Measurements from ENCODE around the gene LSP1. TPM values are rescaled to one million over a fixed set of nuclear protein-coding genes. Genes with fewer than 3 reads are reported as not detected.

Gene LSP1
- total RNA-seq, 1 experiment from 2014 or later, result not detected

DNA sequence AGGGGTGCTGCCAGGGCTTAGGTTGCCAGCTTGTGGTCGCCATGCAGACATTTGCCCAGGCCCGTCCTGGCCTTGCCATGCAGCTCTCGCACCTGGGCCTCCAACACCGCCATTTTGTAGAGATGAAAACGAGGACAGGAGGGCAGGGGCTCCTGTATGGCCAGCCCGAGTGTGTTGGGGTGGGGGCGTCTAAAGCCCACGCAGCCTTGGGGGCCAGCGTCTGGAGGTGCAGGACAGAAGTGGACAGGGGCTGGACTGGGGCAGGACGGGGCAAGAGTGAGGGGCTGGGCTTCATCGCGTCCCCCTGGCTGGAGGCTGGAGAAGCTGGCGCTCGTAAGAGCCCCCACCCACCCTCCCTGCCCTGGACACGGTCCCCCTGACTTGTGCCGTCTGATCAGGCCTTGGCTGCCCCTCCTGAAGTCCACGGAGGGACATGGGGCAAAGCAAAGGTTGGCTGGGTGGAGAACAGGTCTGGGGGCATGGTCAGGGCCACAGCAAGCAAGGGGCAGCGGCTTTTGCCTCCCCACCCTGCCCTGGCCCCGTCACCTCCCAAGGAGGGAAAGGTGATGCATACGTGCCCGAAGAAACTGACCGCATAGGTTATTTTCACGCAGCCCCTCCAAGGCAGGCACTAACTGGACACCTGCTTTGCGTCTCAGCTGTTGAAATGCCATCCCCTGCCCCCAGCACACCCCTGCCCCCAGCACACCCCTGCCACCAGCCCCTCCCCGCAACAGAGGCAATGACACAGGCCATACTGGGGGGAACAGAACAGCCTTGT, 67.4 kb downstream of the LSP1 start:
- H3K27me3 ChIP-seq (replicated peaks; ENCODE audit: insufficient read depth, low read depth, low read length, poor library complexity), result no peaks in the 10 kb centered on the region
- no peak overlapping the region for H3K4me3 ChIP-seq (ENCODE audit: low read depth, low read length, poor library complexity, severe bottlenecking)
- CTCF ChIA-PET, result no interaction called here
- POLR2A ChIA-PET (ENCODE audit: low non-redundant PET), result no interaction called here
- H3K27ac ChIP-seq (ENCODE audit: low read depth, low read length, poor library complexity, severe bottlenecking), result no peak overlapping the region
- no peak for TF ChIP-seq EZH2 (IDR thresholded peaks at IDR 0.05; ENCODE audit: borderline replicate concordance, low read depth, low read length, poor library complexity, severe bottlenecking)
- TF ChIP-seq, protein P1, sequence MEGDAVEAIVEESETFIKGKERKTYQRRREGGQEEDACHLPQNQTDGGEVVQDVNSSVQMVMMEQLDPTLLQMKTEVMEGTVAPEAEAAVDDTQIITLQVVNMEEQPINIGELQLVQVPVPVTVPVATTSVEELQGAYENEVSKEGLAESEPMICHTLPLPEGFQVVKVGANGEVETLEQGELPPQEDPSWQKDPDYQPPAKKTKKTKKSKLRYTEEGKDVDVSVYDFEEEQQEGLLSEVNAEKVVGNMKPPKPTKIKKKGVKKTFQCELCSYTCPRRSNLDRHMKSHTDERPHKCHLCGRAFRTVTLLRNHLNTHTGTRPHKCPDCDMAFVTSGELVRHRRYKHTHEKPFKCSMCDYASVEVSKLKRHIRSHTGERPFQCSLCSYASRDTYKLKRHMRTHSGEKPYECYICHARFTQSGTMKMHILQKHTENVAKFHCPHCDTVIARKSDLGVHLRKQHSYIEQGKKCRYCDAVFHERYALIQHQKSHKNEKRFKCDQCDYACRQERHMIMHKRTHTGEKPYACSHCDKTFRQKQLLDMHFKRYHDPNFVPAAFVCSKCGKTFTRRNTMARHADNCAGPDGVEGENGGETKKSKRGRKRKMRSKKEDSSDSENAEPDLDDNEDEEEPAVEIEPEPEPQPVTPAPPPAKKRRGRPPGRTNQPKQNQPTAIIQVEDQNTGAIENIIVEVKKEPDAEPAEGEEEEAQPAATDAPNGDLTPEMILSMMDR (conservative IDR thresholded peaks at IDR 0.05; ENCODE audit: low read depth, low read length), result no peak
- no peaks in the 10 kb centered on the region for H3K36me3 ChIP-seq (ENCODE audit: insufficient read depth, low read length, poor library complexity, severe bottlenecking)
- DNase-seq (ENCODE audit: low spot score), result no peak
- no peaks in the 10 kb centered on the region for H3K4me1 ChIP-seq (ENCODE audit: insufficient read depth, low read length, poor library complexity, severe bottlenecking)
- intact Hi-C loops (cut with micrococcal nuclease; ENCODE audit: unreplicated experiment), result loop anchor here (5.0 kb wide), 1 partner anchor 38 kb away; no protein-coding TSS in a partner anchor
- no TSS peak for BruUV-seq (replicated peaks)
- H3K9me3 ChIP-seq (ENCODE audit: low read depth, low read length, poor library complexity, severe bottlenecking), result no peaks in the 10 kb centered on the region

DNA sequence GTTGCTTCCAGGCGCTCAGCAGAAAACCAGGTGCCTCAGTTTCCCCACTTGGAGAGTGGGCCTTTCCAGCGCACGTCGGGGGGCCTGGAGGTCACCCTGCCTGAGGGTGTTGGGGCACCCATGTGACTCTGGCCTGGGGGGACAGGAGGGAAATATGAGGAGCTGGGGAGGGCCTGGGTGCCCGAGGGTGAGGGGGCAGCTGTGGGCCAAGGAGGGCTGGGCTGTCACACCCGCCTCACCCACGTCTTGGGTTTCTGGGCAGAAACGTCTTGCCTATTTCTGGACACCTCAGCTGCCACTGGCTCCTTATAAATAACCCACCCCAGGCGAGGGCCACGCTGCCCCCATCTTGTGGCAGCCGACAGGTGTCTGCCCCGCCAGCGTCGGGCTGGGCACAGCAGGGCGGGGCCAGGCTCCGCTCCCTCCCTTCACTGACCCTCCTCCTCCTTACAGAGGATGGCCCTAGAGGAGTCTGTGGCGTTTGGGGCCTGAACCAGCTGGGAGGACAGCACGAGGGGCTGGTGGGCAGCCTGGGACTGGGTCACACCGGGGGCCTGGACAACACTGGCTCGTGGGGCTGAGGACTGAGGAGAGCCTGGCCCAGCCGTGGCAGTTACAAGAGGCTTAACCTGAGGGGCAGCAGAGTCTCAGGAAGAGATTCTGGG, 68.2 kb downstream of the LSP1 start:
- intact Hi-C loops (cut with micrococcal nuclease; ENCODE audit: unreplicated experiment), result loop anchor here (5.0 kb wide), 1 partner anchor 39 kb away; no protein-coding TSS in a partner anchor
- TF ChIP-seq, protein P1 (conservative IDR thresholded peaks at IDR 0.05; ENCODE audit: low read depth, low read length), result no peak
- TF ChIP-seq EZH2 (IDR thresholded peaks at IDR 0.05; ENCODE audit: borderline replicate concordance, low read depth, low read length, poor library complexity, severe bottlenecking), result no peak
- no peak overlapping the region for H3K4me3 ChIP-seq (ENCODE audit: low read depth, low read length, poor library complexity, severe bottlenecking)
- H3K4me1 ChIP-seq (ENCODE audit: insufficient read depth, low read length, poor library complexity, severe bottlenecking), result no peaks in the 10 kb centered on the region
- H3K9me3 ChIP-seq (ENCODE audit: low read depth, low read length, poor library complexity, severe bottlenecking), result no peaks in the 10 kb centered on the region
- no peaks in the 10 kb centered on the region for H3K27me3 ChIP-seq (replicated peaks; ENCODE audit: insufficient read depth, low read depth, low read length, poor library complexity)
- POLR2A ChIA-PET (ENCODE audit: low non-redundant PET), result no interaction called here
- CTCF ChIA-PET, result interaction anchor here (1.2 kb wide), 1 partner anchor 39 kb away, joined by 4 read pairs; no protein-coding TSS in a partner anchor
- H3K36me3 ChIP-seq (ENCODE audit: insufficient read depth, low read length, poor library complexity, severe bottlenecking), result no peaks in the 10 kb centered on the region
- H3K27ac ChIP-seq (ENCODE audit: low read depth, low read length, poor library complexity, severe bottlenecking), result no peak overlapping the region
- no TSS peak for BruUV-seq (replicated peaks)
- no peak for DNase-seq (ENCODE audit: low spot score)

DNA sequence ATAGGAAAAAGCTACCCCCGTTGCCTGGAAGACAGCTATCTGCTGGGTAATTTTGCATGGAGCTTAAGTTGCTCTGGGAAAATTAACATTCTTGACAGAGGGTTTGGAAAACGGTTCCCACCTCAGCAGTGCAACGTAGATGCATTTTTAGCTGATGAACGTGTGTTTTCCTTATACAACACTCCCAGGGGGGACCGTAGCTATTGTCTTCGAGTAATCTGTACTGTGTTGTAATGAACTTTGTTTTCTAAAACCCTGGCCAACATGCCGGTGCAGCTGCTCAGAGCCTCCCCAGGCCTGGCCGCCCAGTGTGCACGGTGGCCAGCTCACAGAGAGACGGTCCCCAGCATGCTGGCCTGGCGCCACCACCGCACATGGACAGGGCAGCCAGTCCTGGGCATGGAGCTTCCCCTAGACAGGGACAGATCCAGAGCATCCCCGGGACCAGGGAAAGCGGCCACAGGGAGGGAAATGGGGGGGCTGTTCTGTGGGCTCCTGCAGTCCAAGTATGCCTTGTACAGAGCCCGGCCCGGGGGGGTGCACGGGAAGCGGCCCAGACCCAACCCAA, 68.8 kb downstream of the LSP1 start:
- intact Hi-C loops (cut with micrococcal nuclease; ENCODE audit: unreplicated experiment), result loop anchor here (5.0 kb wide), 1 partner anchor 39 kb away; no protein-coding TSS in a partner anchor
- POLR2A ChIA-PET (ENCODE audit: low non-redundant PET), result no interaction called here

More for the DNA sequence above, 68.8 kb downstream of the LSP1 start:
- Histone ChIP-seq H3K27me3 (replicated peaks; ENCODE audit: insufficient read depth, low read depth, low read length, poor library complexity) (no peaks in the 10 kb centered on the region), H3K27ac (ENCODE audit: low read depth, low read length, poor library complexity, severe bottlenecking) (no peak overlapping the region), H3K9me3 (ENCODE audit: low read depth, low read length, poor library complexity, severe bottlenecking) (no peaks in the 10 kb centered on the region), H3K4me1 (ENCODE audit: insufficient read depth, low read length, poor library complexity, severe bottlenecking) (no peaks in the 10 kb centered on the region), H3K36me3 (ENCODE audit: insufficient read depth, low read length, poor library complexity, severe bottlenecking) (no peaks in the 10 kb centered on the region), H3K4me3 (ENCODE audit: low read depth, low read length, poor library complexity, severe bottlenecking) (no peak overlapping the region)
- CTCF ChIA-PET, result interaction anchor here (1.2 kb wide), 1 partner anchor 40 kb away, joined by 4 read pairs; no protein-coding TSS in a partner anchor
- no peak for TF ChIP-seq EZH2 (IDR thresholded peaks at IDR 0.05; ENCODE audit: borderline replicate concordance, low read depth, low read length, poor library complexity, severe bottlenecking)
- TF ChIP-seq, protein P1 (conservative IDR thresholded peaks at IDR 0.05; ENCODE audit: low read depth, low read length), result no peak
- DNase-seq (ENCODE audit: low spot score), result no peak
- no TSS peak for BruUV-seq (replicated peaks)

Measured in A673 (cell line).